Stimulated activated CD4-positive, alpha-beta T cell treated with anti-CD3 and anti-CD28 coated beads, Interleukin-1b, Interleukin-23, amount 100 ng/mL, for 4 hours (primary cell): ENCODE measurements around the gene COL17A1.

Experiments
- DNase-seq, 2 donors: peaks; one replicate each; pipeline ENCODE4 v3.0.0-alpha.2; 2020; ENCODE audit warnings: low read depth in 2 of 2

The COL17A1 gene

GRCh38 chr10:103985726-103986125, 100.0 kb downstream of the COL17A1 start:
- no peak for DNase-seq

- DNase-seq, result no peak
Observed at GRCh38 chr10:103983367-103983911, 102.2 kb downstream of the COL17A1 start.

DNA sequence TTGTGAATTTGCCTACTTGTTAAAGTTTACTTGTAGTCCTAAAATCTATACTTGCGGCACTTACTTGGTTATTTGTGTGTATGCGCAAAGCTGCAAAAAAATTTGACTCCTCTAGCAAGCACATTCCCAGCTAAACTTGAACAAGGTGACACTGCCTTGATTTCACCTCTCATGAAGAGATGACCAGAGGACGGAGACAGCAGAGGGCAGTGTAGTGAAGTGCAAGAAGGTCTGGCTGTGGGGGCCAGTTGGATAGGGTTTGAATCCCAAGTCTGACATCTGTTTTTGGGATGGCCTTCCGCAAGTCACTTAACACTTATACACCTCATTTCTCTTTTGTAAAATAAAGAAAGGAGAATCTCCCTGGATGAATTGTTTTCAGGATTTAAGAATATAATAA, 103.0 kb downstream of the COL17A1 start:
- no peak for DNase-seq
